Stimulated activated effector memory CD8-positive, alpha-beta T cell treated with anti-CD3 and anti-CD28 coated beads, Interleukin-12 subunit alpha, Interleukin-12 subunit beta, amount 100 ng/mL, for 72 hours (primary cell): ENCODE measurements around the gene ECE1.
"Not testable (repeated sequence)": the region's sequence is repeated elsewhere in the genome, so short reads cannot be mapped to it uniquely, and the experiment has no call there.

Source experiments
- ATAC-seq: fragments of 150-1000 bp; cut with Tn5 transposase; 2 replicates; pipeline ENCODE4 v1.10.0; 2021
- DNase-seq, 2 donors: peaks; one replicate each; pipeline ENCODE4 v3.0.0; 2021 to 2022; ENCODE audit warnings: low spot score in 2 of 2
- H3K27ac Mint-ChIP-seq: one replicate; pipeline ENCODE4 v1.8.0; 2022; ENCODE audit warnings: mild to moderate bottlenecking, mixed read lengths
- H3K36me3 Mint-ChIP-seq: one replicate; pipeline ENCODE4 v1.8.0; 2022; ENCODE audit warnings: mild to moderate bottlenecking, mixed read lengths
- H3K4me1 Mint-ChIP-seq: one replicate; pipeline ENCODE4 v1.8.0; 2022; ENCODE audit warnings: mixed read lengths
- H3K4me3 Mint-ChIP-seq: one replicate; pipeline ENCODE4 v1.8.0; 2022; ENCODE audit warnings: mild to moderate bottlenecking, mixed read lengths
- H3K9me3 Mint-ChIP-seq: one replicate; pipeline ENCODE4 v1.8.0; 2022; ENCODE audit warnings: mixed read lengths

Gene ECE1

DNA sequence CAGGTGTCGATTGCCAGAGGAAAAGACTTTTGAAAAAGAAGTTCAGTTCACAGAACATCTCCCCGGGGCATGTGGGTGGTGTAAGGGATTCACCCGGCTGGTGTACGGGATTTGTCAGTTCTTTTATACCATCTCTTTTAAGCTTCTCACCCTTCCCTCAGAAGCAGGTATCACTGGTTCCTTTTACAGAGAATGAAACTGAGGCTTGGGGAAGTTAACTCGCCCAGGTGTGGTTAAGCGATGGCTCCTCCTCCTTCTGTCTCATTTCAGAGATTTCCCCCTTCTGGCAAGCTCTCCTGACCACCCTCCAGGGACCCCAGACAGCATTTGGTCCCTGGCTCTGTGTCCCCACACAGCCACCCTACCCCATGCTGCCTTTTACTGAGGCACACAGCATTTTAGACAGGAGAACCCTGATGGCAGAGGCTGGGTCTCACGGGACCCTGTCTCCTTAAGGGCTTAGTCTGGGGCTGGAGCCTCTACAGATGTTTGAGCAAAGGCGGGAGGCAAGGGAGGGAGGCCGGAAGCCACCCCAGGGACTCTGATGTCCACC is 2.8 kb upstream of the ECE1 start:
- Mint-ChIP-seq H3K4me3 (peak overlapping the region; percentile 86), H3K9me3 (no peaks in the 10 kb centered on the region), H3K4me1 (peaks cover 89% of the 10 kb centered on the region), H3K27ac (peak overlapping the region; percentile 95), H3K36me3 (peaks cover 72% of the 10 kb centered on the region)
- DNase-seq (peak in 1 of 2 donors; percentile 82), ATAC-seq (peak; percentile 1)

GRCh38 chr1:21292503-21292983 is 2.3 kb upstream of the ECE1 start:
- Mint-ChIP-seq H3K4me1 (peaks cover 87% of the 10 kb centered on the region), H3K36me3 (peaks cover 72% of the 10 kb centered on the region), H3K4me3 (peak overlapping the region; percentile 86), H3K27ac (peak overlapping the region; percentile 95), H3K9me3 (no peaks in the 10 kb centered on the region)
- no peak for DNase-seq
- ATAC-seq, result no peak

- Mint-ChIP-seq H3K4me3 (peak overlapping the region; percentile 86), H3K27ac (peak overlapping the region; percentile 95), H3K36me3 (peaks cover 70% of the 10 kb centered on the region), H3K9me3 (no peaks in the 10 kb centered on the region), H3K4me1 (peaks cover 82% of the 10 kb centered on the region)
- DNase-seq (no peak), ATAC-seq (no peak)
Measured at GRCh38 chr1:21291964-21292363, 1.7 kb upstream of the ECE1 start.

GRCh38 chr1:21291184-21291583 is 921 bp upstream of the ECE1 start:
- ATAC-seq (no peak), DNase-seq (no peak)
- peaks cover 74% of the 10 kb centered on the region for H3K4me1 Mint-ChIP-seq
- peak overlapping the region; percentile 86 for H3K4me3 Mint-ChIP-seq
- H3K36me3 Mint-ChIP-seq, result peaks cover 78% of the 10 kb centered on the region
- peak overlapping the region; percentile 83 for H3K27ac Mint-ChIP-seq
- no peaks in the 10 kb centered on the region for H3K9me3 Mint-ChIP-seq

- Mint-ChIP-seq H3K4me3 (peak overlapping the region; percentile 86), H3K9me3 (no peaks in the 10 kb centered on the region), H3K4me1 (peaks cover 68% of the 10 kb centered on the region), H3K36me3 (peaks cover 78% of the 10 kb centered on the region), H3K27ac (peak overlapping the region; percentile 83)
- ATAC-seq, result no peak
- DNase-seq, result no peak
Measured at GRCh38 chr1:21290546-21290944, 282 bp upstream of the ECE1 start.

- peaks cover 78% of the 10 kb centered on the region for H3K36me3 Mint-ChIP-seq
- H3K9me3 Mint-ChIP-seq, result no peaks in the 10 kb centered on the region
- H3K4me3 Mint-ChIP-seq, result peak overlapping the region; percentile 86
- H3K27ac Mint-ChIP-seq, result peak overlapping the region; percentile 81
- ATAC-seq, result no peak
- H3K4me1 Mint-ChIP-seq, result peaks cover 59% of the 10 kb centered on the region
- DNase-seq, result no peak
Measured at GRCh38 chr1:21289127-21289526, 1.1 kb downstream of the ECE1 start.

GRCh38 chr1:21287905-21288514 is 2.3 kb downstream of the ECE1 start:
- Mint-ChIP-seq H3K4me1 (peaks cover 50% of the 10 kb centered on the region), H3K27ac (peak overlapping the region; percentile 81), H3K36me3 (peaks cover 74% of the 10 kb centered on the region), H3K9me3 (no peaks in the 10 kb centered on the region), H3K4me3 (peak overlapping the region; percentile 86)
- no peak for ATAC-seq
- no peak for DNase-seq

DNA sequence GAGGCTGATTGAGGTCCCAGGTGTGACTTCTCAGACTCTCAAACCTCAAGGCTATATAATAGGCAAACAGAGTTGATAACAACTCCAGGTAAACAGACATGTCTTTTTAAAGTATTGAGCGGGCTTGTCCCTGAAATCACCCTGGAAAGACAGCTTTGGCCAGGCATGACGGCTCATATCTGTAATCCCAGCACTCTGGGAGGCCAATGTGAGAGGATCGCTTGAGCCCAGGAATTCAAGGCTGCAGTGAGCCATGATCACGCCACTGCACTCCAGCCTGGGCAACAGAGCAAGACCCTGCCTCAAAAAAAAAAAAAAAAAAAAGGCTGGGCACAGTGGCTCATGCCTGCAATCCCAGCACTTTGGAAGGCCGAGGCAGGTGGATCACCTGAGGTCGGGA is 4.9 kb downstream of the ECE1 start:
- DNase-seq, ATAC-seq, H3K4me3 Mint-ChIP-seq, H3K9me3 Mint-ChIP-seq: not testable (repeated sequence)
- Mint-ChIP-seq H3K36me3 (peaks cover 83% of the 10 kb centered on the region), H3K4me1 (peaks cover 46% of the 10 kb centered on the region), H3K27ac (peak overlapping the region; percentile 14)

DNA sequence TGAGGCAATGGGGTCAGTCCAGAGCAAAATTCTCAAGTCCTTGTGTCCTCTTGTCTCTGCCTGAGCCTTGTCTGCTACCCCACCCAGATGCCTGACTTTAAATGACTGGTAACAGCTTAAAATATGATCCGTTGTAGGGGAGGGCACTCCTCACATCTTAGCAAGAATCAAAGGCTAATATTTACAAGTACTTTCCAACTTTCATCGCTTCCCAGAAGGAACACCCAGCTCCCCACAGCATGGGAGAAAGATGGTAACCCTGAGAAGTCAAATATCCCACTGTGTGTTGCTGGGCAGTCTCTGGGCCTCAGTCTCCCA is 5.2 kb downstream of the ECE1 start:
- Mint-ChIP-seq H3K36me3 (peaks cover 86% of the 10 kb centered on the region), H3K4me1 (peaks cover 49% of the 10 kb centered on the region), H3K9me3 (no peaks in the 10 kb centered on the region), H3K4me3 (no peak overlapping the region), H3K27ac (peak overlapping the region; percentile 14)
- DNase-seq, result no peak
- no peak for ATAC-seq

GRCh38 chr1:21284206-21285054 is 5.8 kb downstream of the ECE1 start:
- ATAC-seq (no peak), DNase-seq (no peak)
- no peak overlapping the region for H3K4me3 Mint-ChIP-seq
- peaks cover 53% of the 10 kb centered on the region for H3K4me1 Mint-ChIP-seq
- H3K36me3 Mint-ChIP-seq, result peaks cover 87% of the 10 kb centered on the region
- H3K27ac Mint-ChIP-seq, result peak overlapping the region; percentile 14
- no peaks in the 10 kb centered on the region for H3K9me3 Mint-ChIP-seq

DNA sequence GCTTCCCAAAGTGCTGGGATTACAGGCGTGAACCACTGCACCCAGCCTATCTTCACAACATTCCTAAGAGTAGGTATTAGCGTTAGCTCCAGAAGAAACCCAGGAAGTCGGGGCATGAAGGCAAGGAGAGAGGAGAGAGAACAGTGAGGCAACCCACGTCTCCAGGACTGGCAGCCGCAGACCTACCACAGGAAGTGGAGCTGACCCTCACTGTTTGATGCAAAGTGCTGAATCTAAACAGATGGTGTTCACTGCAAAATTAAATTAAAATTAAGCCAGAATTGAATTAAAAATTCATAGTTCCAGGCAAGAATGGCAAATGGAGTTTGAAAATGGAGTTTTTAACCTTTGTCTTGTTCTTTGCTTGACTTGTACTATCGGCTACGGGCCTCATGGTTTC is 6.7 kb downstream of the ECE1 start:
- DNase-seq (no peak), ATAC-seq (no peak)
- Mint-ChIP-seq H3K27ac (no peak overlapping the region), H3K4me1 (peaks cover 53% of the 10 kb centered on the region), H3K9me3 (no peaks in the 10 kb centered on the region), H3K4me3 (no peak overlapping the region), H3K36me3 (peaks cover 87% of the 10 kb centered on the region)

DNA sequence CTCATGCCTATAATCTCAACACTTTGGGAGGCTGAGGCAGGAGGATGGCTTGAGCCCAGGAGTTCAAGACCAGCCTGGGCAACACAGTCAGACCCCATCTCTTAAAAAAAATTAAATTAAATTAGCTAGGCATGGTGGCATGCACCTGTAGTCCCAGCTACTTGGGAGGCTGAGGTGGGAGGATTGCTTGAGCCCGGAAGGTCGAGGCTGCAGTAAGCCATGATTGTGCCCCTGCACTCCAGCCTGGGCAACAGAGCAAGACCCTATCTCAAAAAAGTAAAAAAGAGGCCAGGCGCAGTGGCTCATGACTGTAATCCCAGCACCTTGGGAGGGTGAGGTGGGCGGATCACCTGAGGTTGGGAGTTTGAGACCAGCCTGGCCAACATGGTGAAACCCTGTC is 8.2 kb downstream of the ECE1 start:
- not testable (repeated sequence) for H3K27ac Mint-ChIP-seq, H3K9me3 Mint-ChIP-seq, ATAC-seq, H3K4me3 Mint-ChIP-seq, DNase-seq
- Mint-ChIP-seq H3K4me1 (peaks cover 50% of the 10 kb centered on the region), H3K36me3 (peaks cover 89% of the 10 kb centered on the region)

GRCh38 chr1:21280482-21280881 is 9.8 kb downstream of the ECE1 start:
- Mint-ChIP-seq H3K27ac (peak overlapping the region; percentile 98), H3K9me3 (no peaks in the 10 kb centered on the region), H3K4me3 (peak overlapping the region; percentile 74), H3K36me3 (peaks cover 89% of the 10 kb centered on the region), H3K4me1 (peaks cover 55% of the 10 kb centered on the region)
- DNase-seq, result no peak
- no peak for ATAC-seq

GRCh38 chr1:21280011-21280471 is 10.2 kb downstream of the ECE1 start:
- Mint-ChIP-seq H3K9me3 (no peaks in the 10 kb centered on the region), H3K36me3 (peaks cover 89% of the 10 kb centered on the region), H3K27ac (peak overlapping the region; percentile 98), H3K4me3 (peak overlapping the region; percentile 74), H3K4me1 (peaks cover 56% of the 10 kb centered on the region)
- DNase-seq (peak in 1 of 2 donors; percentile 60), ATAC-seq (peak; percentile 50)
